Loucy (cell line): Measurements from ENCODE around the gene ZBTB16.
A peak's percentile ranks its signal among the peaks of the same experiment; 100 is the strongest.

ENCODE experiments used
- H2AFZ ChIP-seq: fragments of 200-600 bp; sonication (generic); 2 replicates; pipeline ENCODE4 v1.6.0; 2016; ENCODE audit warnings: antibody characterized with exemption, mild to moderate bottlenecking, low read length, moderate library complexity
- H3F3A ChIP-seq: fragments of 200-600 bp; 2 replicates; pipeline ENCODE4 v1.6.0; 2016; ENCODE audit warnings: antibody characterized with exemption, low read depth, mild to moderate bottlenecking
- H3K27me3 ChIP-seq: fragments of 200-600 bp; sonication (generic); 2 replicates; pipeline ENCODE4 v1.6.1; 2014; ENCODE audit warnings: low read length, mild to moderate bottlenecking; ENCODE audit not compliant: insufficient read depth, poor library complexity, severe bottlenecking
- H3K36me3 ChIP-seq: fragments of 200-600 bp; sonication (generic); 2 replicates; pipeline ENCODE4 v1.6.1; 2016; ENCODE audit warnings: low read length; ENCODE audit not compliant: insufficient read depth
- H3K4me1 ChIP-seq: fragments of 200-600 bp; sonication (generic); 2 replicates; pipeline ENCODE4 v1.5.1; 2014; ENCODE audit warnings: low read length, mild to moderate bottlenecking; ENCODE audit not compliant: insufficient read depth, poor library complexity, severe bottlenecking
- H3K4me2 ChIP-seq: fragments of 200-600 bp; sonication (generic); 2 replicates; pipeline ENCODE4 v1.6.0; 2014; ENCODE audit warnings: antibody characterized with exemption, low read length, low read depth, mild to moderate bottlenecking; ENCODE audit not compliant: poor library complexity, severe bottlenecking
- H3K4me3 ChIP-seq: fragments of 200-600 bp; sonication (generic); 2 replicates; pipeline ENCODE4 v1.5.1; 2014; ENCODE audit warnings: low read length, mild to moderate bottlenecking, mixed read lengths; ENCODE audit not compliant: poor library complexity, severe bottlenecking
- H3K79me2 ChIP-seq: fragments of 200-600 bp; sonication (generic); 2 replicates; pipeline ENCODE4 v1.6.1; 2014; ENCODE audit warnings: low read length; ENCODE audit not compliant: insufficient read depth
- H3K9ac ChIP-seq: fragments of 200-600 bp; sonication (generic); 2 replicates; pipeline ENCODE4 v1.6.0; 2014; ENCODE audit warnings: mild to moderate bottlenecking, low read depth, low read length, moderate library complexity; ENCODE audit not compliant: poor library complexity, severe bottlenecking
- H3K9me2 ChIP-seq: fragments of 200-600 bp; sonication (generic); replicated peaks from 2 replicates; pipeline ENCODE4 v1.6.1; 2016; ENCODE audit warnings: low read depth, low read length, mixed read lengths
- H3K9me3 ChIP-seq: fragments of 200-600 bp; sonication (generic); 2 replicates; pipeline ENCODE4 v1.6.1; 2014; ENCODE audit warnings: mild to moderate bottlenecking, antibody characterized with exemption, low read length, low read depth; ENCODE audit not compliant: insufficient read depth
- H4K20me1 ChIP-seq: fragments of 200-600 bp; sonication (generic); 2 replicates; pipeline ENCODE4 v1.6.0; 2014; ENCODE audit warnings: antibody characterized with exemption, low read length, mild to moderate bottlenecking; ENCODE audit not compliant: insufficient read depth, poor library complexity, severe bottlenecking
- CTCF ChIP-seq: fragments of 200-600 bp; sonication (generic); conservative IDR thresholded peaks from 2 replicates; pipeline ENCODE4 v1.5.1; 2014; ENCODE audit warnings: mild to moderate bottlenecking, antibody characterized with exemption, low read length
- EZH2phosphoT487 ChIP-seq: fragments of 200-600 bp; IDR thresholded peaks from 2 replicates; pipeline ENCODE4 v1.6.1; 2018; ENCODE audit warnings: antibody characterized with exemption, mild to moderate bottlenecking, moderate library complexity, borderline replicate concordance

Gene ZBTB16

DNA sequence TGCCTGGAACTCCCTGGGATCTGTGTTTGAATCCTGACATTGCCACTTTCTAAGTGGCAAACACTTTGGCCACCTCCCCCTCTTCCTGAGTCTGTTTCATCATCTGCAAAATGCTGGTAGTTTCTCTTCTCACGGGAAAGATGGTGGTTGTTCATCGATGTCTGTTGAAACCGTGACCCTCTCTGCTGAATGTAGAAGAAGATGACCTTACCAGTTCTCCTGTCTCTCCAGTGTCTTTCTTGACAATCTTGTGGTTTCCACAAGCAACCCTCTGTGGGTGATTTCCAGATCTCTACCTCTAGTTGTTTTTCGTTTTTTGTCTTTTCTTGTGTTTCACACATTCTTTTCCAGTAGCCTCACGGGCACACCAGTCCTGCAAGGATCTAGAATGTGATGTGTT is 27.5 kb downstream of the ZBTB16 start:
- no peak overlapping the region for H3K4me3 ChIP-seq
- TF ChIP-seq EZH2phosphoT487: no peak
- TF ChIP-seq CTCF: no peak
- H3F3A ChIP-seq: peaks cover 10% of the 10 kb centered on the region; the same call in 1 of the 2 replicates
- no peaks in the 10 kb centered on the region for H3K27me3 ChIP-seq
- no peaks in the 10 kb centered on the region for H3K9me3 ChIP-seq
- H3K36me3 ChIP-seq: no peaks in the 10 kb centered on the region
- H3K4me2 ChIP-seq: no peak overlapping the region
- peak overlapping the region; percentile 91 for H3K9ac ChIP-seq
- peaks cover 4% of the 10 kb centered on the region; the same call in 1 of the 2 replicates for H3K79me2 ChIP-seq
- H4K20me1 ChIP-seq: no peaks in the 10 kb centered on the region
- no peak overlapping the region for H2AFZ ChIP-seq
- peaks cover 86% of the 10 kb centered on the region for H3K4me1 ChIP-seq
- H3K9me2 ChIP-seq: no peaks in the 10 kb centered on the region

DNA sequence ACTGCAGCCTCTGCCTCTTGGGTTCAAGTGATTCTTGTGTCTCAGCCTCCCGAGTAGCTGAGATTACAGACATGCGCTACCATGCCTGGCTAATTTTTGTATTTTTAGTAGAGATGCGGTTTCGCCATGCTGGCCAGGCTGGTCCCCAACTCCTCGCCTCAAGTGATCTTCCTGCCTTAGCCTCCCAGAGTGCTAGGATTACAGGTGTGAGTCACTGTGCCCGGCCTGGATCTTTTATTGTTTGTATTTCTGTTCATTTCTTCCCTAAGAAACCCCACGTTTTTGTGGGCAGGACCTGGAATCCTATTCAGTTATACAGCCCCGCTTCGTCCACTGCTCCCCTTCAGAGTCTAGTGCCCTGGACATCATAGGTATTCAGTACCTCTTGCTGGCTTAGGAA is 28.7 kb downstream of the ZBTB16 start:
- H3K4me3 ChIP-seq: no peak overlapping the region
- no peaks in the 10 kb centered on the region for H3K36me3 ChIP-seq
- H3K9me2 ChIP-seq: no peaks in the 10 kb centered on the region
- peaks cover 83% of the 10 kb centered on the region for H3K4me1 ChIP-seq
- H3K9ac ChIP-seq: peak overlapping the region; percentile 42
- peaks cover 4% of the 10 kb centered on the region; the same call in 1 of the 2 replicates for H3K79me2 ChIP-seq
- peaks cover 7% of the 10 kb centered on the region; the same call in 1 of the 2 replicates for H3F3A ChIP-seq
- H4K20me1 ChIP-seq: no peaks in the 10 kb centered on the region
- no peak overlapping the region for H3K4me2 ChIP-seq
- H3K9me3 ChIP-seq: no peaks in the 10 kb centered on the region
- TF ChIP-seq EZH2phosphoT487: no peak
- TF ChIP-seq CTCF: no peak
- no peaks in the 10 kb centered on the region for H3K27me3 ChIP-seq
- no peak overlapping the region for H2AFZ ChIP-seq

GRCh38 chr11:114088836-114089235 is 29.3 kb downstream of the ZBTB16 start:
- TF ChIP-seq CTCF: no peak
- no peak for TF ChIP-seq EZH2phosphoT487
- peaks cover 4% of the 10 kb centered on the region; the same call in 1 of the 2 replicates for H3K79me2 ChIP-seq
- H2AFZ ChIP-seq: no peak overlapping the region
- no peaks in the 10 kb centered on the region for H3K36me3 ChIP-seq
- no peaks in the 10 kb centered on the region for H3K9me2 ChIP-seq
- H4K20me1 ChIP-seq: no peaks in the 10 kb centered on the region
- no peaks in the 10 kb centered on the region for H3K27me3 ChIP-seq
- peak overlapping the region; percentile 42 for H3K9ac ChIP-seq
- no peak overlapping the region for H3K4me2 ChIP-seq
- H3F3A ChIP-seq: peaks cover 6% of the 10 kb centered on the region; the same call in 1 of the 2 replicates
- H3K4me1 ChIP-seq: peaks cover 77% of the 10 kb centered on the region
- H3K4me3 ChIP-seq: no peak overlapping the region
- H3K9me3 ChIP-seq: no peaks in the 10 kb centered on the region
